Right renal pelvis (tissue), 4 donors: Measurements from ENCODE around the gene NME3. TPM values are rescaled to one million over a fixed set of nuclear protein-coding genes. Genes with fewer than 3 reads are reported as not detected.
A peak's percentile ranks its signal among the peaks of the same experiment; 100 is the strongest.

Source experiments
- DNase-seq, 4 donors: peaks; one replicate each; pipeline ENCODE4 v3.0.0-alpha.2; 2013; ENCODE audit warnings: low read depth in 4 of 4, low spot score in 3 of 4, missing footprints in 1 of 4
- polyA plus RNA-seq, 4 donors: library from polyadenylated mRNA; unstranded; fragments of 120-200 nt; gene quantifications; one replicate each; pipeline ENCODE4 v1.2.1, GENCODE V29; 2013; ENCODE audit not compliant: insufficient read length in 4 of 4

Gene NME3
- polyA plus RNA-seq, 4 donors: 23.2 to 49.8 (median 24.3) TPM

DNA sequence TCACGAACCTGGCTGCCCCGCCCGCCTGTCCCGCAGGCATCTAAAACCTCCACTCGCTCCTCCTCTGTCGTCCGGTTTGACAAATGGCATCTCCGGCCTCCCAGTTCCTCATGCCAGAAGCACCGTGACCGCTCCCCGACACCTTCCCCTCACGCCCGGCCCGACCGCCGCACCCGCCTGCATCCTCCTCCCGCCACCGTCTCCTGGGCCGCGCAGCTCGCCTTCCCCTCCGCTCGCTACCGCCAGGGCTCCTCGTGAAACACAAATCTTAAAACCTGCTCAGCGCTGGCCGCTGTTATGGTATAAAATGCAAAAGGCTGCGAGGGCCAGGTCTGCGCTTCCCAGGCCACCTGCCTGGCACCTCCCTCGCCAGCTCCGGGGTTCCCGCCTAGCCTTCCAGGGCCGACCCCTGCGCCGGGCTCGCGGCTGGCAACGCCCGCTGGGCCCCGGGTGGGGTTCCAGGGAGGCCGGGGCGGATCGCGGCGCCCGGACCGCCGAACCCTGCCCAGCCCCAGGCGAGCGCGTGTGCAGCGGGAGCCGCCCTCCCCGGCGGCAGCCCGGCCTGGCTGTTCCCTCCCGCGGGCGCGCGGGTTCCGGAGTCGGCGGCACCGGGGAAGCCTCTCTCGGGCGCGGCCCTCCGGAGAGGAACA, 10.5 kb upstream of the NME3 start:
- DNase-seq: no peak

GRCh38 chr16:1781254-1781653, 9.9 kb upstream of the NME3 start:
- no peak for DNase-seq

DNA sequence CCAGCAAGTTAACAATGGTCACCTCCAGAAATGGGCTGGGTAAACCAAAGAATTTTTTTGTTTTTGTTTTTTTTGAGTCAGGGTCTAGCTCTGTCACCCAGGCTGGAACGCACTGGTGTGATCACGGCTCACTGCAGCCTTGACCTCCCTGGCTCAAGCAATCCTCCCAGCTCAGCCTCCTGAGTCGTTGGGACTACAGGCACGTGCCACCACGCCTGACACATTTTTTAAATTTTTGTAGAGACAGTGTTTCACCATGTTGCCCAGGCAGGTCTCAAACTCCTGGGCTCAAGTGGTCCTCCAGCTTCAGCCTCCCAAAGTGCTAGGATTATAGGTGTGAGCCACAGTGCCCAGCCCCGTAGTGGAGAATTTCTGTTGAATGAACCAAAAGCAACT, 9.3 kb upstream of the NME3 start:
- no peak for DNase-seq

DNA sequence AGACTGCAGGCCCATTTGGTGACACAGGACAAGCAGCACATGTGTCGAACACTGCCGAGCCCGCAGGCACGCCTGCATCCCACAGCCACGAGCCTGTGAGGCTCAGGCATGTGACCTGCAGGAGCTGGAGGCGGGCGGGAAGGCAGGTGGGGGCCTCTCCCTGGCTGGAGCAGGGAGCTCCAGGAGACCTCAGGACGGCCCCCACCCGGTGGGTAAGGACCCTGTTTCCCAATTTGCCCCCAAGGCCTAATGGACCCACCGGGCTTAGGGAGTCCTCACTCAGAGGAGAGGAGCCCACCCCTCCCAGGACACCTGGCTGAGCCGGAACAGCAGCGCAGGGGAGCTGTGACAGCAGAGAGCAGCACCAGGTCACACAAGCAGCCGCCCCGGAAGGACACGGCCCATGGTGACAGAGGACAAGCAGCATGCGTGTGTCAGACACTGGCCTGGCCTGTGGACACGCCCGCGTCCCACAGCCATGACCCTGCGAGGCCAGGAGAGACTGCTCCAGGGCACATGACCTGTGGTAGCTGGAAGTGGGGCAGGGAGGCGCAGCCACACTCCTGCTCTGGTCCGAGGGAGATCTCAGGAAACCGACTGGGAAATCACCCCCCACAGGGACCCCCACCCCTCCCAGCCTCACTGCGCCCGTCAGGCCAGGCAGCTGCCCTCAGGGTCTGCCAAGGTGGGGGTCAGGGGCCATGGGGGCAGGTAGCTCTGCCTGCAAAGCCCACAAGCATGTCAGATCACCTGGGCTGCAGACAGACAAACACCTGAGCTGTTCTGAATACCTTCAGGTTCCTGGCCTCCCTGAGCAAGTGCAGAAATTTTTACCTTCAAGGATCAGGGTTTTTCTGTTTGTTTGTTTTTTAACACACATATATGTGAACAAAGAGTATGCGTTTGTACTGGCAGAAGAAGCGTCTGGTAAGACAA, 8.7 kb upstream of the NME3 start:
- no peak for DNase-seq

- DNase-seq: no peak
These were observed 7.9 kb upstream of the NME3 start for GRCh38 chr16:1779234-1779701.

DNA sequence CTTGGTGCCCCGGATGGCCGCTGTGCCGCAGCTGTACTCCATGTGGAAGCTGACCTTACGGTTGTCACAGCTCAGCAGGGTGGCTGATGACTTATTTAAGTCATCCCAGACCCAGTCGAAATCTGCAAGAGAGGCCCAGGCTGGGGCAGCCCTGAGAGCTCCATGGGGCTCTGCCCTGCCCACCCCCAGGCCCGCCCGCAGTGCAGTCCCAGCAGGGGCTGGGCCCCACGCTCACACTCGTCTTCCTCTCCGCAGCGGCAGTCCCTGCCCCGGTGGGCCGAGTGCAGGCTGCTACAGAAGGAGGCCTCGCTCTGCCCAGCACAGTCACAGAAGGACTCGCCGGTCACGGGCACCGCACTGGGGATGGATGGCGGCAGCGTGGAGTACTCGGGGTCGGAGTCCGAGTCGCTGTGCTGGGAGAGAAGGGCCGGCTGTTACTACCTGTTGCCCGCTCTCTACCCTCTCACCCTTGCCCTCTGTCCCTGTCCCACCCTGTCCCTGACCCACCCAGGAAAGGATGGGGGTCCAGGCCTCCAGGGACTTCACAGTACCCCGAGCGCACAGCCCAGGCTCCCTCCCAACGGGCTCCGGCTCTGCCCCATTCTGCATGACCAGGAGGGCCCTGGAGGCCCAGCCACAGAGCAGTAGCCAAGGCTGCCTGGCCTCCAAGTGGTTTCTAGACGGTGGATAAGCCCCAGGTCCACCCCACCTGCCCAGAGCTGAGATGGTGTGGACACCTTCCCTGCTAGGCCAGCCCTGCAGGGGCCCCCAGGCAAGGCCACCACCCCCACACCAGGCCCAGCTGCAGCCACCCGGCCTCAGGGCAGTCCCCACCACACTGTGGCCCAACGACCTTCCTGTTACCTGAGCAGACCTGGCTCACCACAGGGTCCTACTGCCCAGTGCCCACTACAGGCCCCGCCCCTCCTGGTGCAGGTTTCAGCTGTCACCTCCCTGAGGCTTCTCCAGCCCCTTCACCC, 7.1 kb upstream of the NME3 start:
- no peak for DNase-seq

- no peak for DNase-seq
These were observed 6.2 kb upstream of the NME3 start for GRCh38 chr16:1777375-1778199.

- no peak for DNase-seq
These were observed 5.6 kb upstream of the NME3 start for GRCh38 chr16:1776991-1777374.

GRCh38 chr16:1776672-1776955, 5.3 kb upstream of the NME3 start:
- no peak for DNase-seq

DNA sequence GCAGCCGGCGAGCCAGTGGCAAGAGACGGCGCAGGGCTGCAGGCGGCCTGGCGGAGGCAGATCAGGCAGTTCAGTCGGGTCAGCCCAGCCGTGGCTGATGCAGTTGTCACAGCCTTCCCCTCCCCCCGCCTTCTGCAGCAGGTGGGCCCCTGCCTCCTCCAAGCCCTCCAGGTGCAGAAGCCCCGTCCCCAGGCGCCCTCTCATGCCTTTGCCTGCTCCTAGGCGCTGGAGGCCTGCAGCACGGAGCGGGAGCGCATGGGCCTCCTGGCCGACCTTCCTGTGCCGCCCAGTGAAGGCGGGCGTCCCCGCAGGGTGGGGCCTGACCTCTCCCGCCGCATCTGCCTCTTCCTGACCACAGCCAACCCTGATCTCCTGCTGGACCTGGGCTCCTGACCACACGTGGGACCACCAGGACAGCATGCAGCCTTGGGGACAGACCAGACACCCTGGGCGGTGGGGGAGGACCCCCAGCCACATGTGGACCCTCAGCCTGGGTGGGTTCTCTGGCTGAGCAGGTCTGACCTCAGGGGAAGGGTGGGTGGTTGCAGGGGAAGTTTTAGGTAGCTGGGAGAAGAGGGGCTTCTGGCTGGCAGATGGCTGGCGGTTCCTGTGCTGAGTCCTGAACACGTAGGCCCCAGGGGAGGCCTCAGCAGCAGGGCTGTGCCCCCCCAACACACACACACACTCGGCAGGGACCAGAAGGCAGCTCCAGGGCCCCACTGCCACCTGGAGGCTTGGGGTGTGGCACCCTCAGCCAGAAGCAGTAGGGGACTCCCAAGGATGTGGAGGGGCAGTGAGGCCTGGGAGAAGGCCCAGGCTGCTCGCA, 4.7 kb upstream of the NME3 start:
- DNase-seq: no peak

DNA sequence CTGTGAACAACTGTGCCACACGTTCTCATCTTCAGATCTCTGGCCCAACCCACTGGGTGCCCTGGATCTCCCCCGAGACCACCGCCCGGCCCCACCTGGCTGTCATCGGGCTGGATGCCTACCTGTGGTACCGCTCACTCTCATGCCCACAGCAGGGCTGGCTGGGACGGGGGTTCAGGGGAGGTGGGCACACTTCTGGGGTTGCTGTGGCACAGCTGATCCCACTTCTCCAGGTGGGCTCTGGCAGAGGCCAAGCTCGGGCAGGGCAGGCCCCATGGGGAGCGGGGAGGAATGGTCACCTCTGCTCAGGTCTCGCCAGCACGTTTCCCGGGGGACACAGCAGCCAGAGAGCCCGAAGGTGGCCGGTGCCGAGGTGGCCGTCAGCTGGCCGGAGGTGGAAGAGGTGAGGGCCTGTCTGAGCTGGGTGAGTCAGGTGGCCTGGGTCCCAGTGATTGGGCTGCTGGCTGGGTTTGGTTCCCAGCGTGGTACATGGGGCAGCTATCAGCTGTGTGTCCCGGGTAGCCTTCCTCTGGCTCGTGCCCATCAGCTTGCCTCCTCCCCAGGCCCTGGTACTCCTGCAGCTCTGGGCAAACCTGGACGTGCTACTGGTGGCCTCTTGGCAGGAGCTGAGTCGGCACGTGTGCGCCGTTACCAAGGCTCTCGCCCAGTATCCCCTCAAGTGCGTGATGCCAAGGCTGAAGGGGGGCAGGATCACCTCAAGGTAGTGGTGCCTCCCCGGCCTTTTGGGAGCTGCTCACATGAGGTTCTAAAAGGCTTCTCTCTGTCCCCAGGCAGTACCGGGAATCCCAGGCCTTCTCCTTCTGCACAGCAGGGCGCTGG, 3.9 kb upstream of the NME3 start:
- no peak for DNase-seq

- no peak for DNase-seq
These were observed 3.1 kb upstream of the NME3 start for GRCh38 chr16:1774448-1774780.

GRCh38 chr16:1773703-1774447, 2.5 kb upstream of the NME3 start:
- no peak for DNase-seq

DNA sequence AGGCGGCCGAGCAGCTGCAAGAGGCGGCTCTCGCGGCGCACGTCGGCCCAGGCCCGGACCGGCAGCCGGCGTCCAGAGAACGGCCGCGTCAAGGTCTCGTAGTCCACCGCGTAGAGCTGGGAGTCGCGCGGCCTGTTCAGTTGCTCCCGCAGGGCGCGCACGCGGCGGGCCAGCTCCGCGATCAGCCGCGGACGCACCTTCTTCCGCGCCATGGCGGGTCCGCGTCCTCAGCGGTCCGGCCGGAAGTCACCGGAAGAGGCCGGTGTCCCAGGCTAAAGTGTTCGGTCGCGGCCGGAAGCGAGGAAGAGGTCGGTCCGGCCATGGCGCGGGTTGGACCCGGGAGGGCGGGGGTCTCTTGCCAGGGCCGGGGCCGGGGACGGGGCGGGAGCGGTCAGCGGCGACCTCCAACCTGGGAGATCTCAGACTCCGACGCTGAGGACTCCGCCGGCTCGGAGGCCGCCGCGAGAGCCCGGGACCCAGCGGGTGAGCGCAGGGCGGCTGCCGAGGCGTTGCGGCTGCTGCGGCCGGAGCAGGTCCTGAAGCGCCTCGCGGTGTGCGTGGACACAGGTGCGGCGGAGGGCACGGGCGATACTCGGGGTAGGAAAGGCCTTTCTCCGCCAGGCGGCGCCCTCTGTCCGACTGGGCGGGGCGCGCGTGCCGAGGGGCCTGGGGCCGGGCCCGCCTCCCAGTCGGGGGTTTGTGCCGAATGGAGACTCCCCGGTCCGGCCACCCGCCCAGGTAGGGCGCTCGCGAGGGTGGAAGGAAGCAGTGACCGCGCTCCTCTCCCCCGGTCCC, 1.8 kb upstream of the NME3 start, which contains the start of gene MRPS34:
MRPS34 (minus strand) TSS at position 227 of the 795 bp plus-strand sequence; CDS start at position 212, 15 bp downstream.
- peak; percentile 77 to 80 (median 78) for DNase-seq

DNA sequence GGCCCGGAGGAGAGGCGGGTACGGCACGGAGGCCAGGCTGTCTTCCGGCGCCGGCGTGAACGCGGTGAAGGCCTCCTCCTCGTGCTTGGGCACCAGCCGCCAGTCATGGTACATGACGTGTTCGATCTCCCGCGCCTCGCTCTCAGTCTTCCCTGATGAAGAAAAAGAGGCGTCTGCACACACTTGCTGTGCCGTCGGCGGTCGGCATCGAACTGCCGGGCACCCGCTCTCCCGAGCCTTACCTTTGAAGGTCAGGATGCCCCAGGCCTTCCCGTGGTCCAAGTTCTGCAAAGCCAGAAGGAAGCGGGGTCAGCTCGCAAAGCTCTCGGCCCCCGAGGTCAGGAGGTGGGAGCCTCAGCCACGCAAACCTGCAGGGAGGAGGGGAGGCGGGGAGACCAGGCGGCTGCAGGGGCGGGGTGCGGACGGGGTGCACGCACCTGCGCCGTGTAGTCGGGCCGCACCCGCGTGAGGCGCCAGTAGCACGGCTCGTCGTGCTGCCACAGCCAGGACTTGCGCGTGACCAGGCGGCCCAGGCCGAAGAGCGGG, 1.1 kb upstream of the NME3 start, which contains the start of gene EME2:
EME2 (plus strand) TSS at position 449 of the 546 bp plus-strand sequence. CDS start 418 bp downstream, outside the sequence.
- no peak for DNase-seq

DNA sequence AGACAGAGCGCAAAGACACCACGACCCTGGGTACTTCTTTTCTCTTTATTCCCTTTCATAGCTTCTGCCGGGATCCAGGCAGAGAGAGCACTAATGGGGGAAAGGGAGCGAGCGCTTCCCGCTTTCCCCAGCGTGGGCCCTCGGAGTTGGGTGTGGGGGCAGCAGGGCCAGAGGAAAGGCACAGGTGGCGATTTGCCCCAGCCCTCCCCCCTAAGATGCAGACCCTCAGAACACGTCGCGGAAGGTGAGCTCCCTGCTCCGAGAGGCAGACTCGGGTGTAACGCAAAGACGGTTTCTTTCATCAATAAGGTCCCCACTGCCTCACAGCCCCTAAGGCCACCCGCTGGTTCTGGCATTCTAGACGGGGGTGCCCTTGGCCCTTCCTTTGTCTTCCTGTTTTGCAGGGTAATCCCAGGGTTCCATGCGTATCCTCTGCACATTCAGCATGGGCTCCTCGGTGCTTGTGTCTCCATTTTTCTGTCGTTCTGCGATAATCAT, 570 bp upstream of the NME3 start:
- DNase-seq: no peak
